Neural progenitor cell (in vitro differentiated cells): ENCODE data around the gene ZC3H8.

Experiments
- CTCF ChIP-seq: fragments of 200-600 bp; sonication (generic); IDR thresholded peaks from 2 replicates; pipeline ENCODE4 v1.5.1; 2017; ENCODE audit warnings: antibody characterized with exemption, mild to moderate bottlenecking
- EZH2 ChIP-seq: fragments of 200-600 bp; sonication (generic); IDR thresholded peaks from 2 replicates; pipeline ENCODE4 v1.6.1; 2017; ENCODE audit warnings: antibody characterized with exemption, mild to moderate bottlenecking, moderate library complexity

- TF ChIP-seq CTCF, result no peak
- no peak for TF ChIP-seq EZH2
Observed at GRCh38 chr2:112253261-112253815, 1.5 kb downstream of the ZC3H8 start.
